H1 (cell line): ENCODE measurements around the gene CDC42. TPM values are rescaled to one million over a fixed set of nuclear protein-coding genes. Genes with fewer than 3 reads are reported as not detected.

Experiments used
- ASH2L ChIP-seq: fragments of 200-600, 300-600 bp; sonication (generic); IDR thresholded peaks from one replicate; pipeline ENCODE4 v1.7.1; 2017; ENCODE audit warnings: low read length
- BCL11A ChIP-seq, 2 experiments: IDR thresholded peaks; one replicate each; pipeline ENCODE4 v1.6.1; 2011; ENCODE audit warnings: low read depth in 2 of 2, low read length in 2 of 2, mild to moderate bottlenecking in 2 of 2
- CBX8 ChIP-seq: fragments of 300-800, 300-1000 bp; sonication (generic); IDR thresholded peaks from 2 replicates; pipeline ENCODE4 v1.7.1; 2016; ENCODE audit warnings: low read depth, low read length, borderline replicate concordance
- CHD1 ChIP-seq: IDR thresholded peaks from 2 replicates; pipeline ENCODE4 v1.6.1; 2012; ENCODE audit warnings: low read depth, low read length, improper control_type of control experiment
- CTBP2 ChIP-seq: IDR thresholded peaks from 2 replicates; pipeline ENCODE4 v1.7.0; 2011; ENCODE audit warnings: borderline replicate concordance, mild to moderate bottlenecking, moderate library complexity, mixed read lengths, low read length; ENCODE audit not compliant: insufficient read depth, insufficient read length
- E2F6 ChIP-seq: IDR thresholded peaks from 2 replicates; pipeline ENCODE4 v1.6.1; 2012; ENCODE audit warnings: inconsistent platforms
- EGR1 ChIP-seq: IDR thresholded peaks from 2 replicates; pipeline ENCODE4 v1.6.1; 2011; ENCODE audit warnings: low read depth, low read length, borderline replicate concordance
- HDAC6 ChIP-seq: IDR thresholded peaks from one replicate; pipeline ENCODE4 v1.7.1; 2012; ENCODE audit warnings: low read depth, mild to moderate bottlenecking, inconsistent platforms, low read length, moderate library complexity
- JUND ChIP-seq: IDR thresholded peaks from 2 replicates; pipeline ENCODE4 v1.6.1; 2011; ENCODE audit warnings: mild to moderate bottlenecking, improper control_type of control experiment, low read length
- KDM1A ChIP-seq: fragments of 200-600, 300-600 bp; sonication (generic); IDR thresholded peaks from 2 replicates; pipeline ENCODE4 v1.7.1; 2016; ENCODE audit warnings: mild to moderate bottlenecking, low read length, borderline replicate concordance
- NANOG ChIP-seq: IDR thresholded peaks from 2 replicates; pipeline ENCODE4 v1.6.1; 2011; ENCODE audit warnings: low read length, low read depth, mild to moderate bottlenecking, inconsistent platforms; ENCODE audit not compliant: insufficient read depth, poor library complexity, severe bottlenecking
- PHF8 ChIP-seq: fragments of 200-600 bp; sonication (generic); conservative IDR thresholded peaks from 2 replicates; pipeline ENCODE4 v1.7.1; 2012; ENCODE audit warnings: low read depth, mild to moderate bottlenecking, inconsistent platforms, low read length, moderate library complexity
- POLR2A ChIP-seq, 2 experiments: IDR thresholded peaks; 1 replicate in 1 of 2; 2 replicates in 1 of 2; pipeline ENCODE4 v1.6.1; 2011; ENCODE audit warnings: low read depth in 2 of 2, low read length in 2 of 2, mild to moderate bottlenecking in 2 of 2; ENCODE audit errors: control extremely low read depth in 1 of 2
- RAD21 ChIP-seq, 2 experiments: IDR thresholded peaks in 1 of 2; conservative IDR thresholded peaks in 1 of 2; 2 replicates each; pipeline ENCODE4 v1.6.1; 2011; ENCODE audit warnings: low read depth in 2 of 2, low read length in 2 of 2, improper control_type of control experiment in 1 of 2, inconsistent platforms in 1 of 2, mild to moderate bottlenecking in 1 of 2, moderate library complexity in 1 of 2
- RBBP5 ChIP-seq: IDR thresholded peaks from 2 replicates; pipeline ENCODE4 v1.7.1; 2012; ENCODE audit warnings: low read depth, mild to moderate bottlenecking, inconsistent platforms, low read length, moderate library complexity, borderline replicate concordance
- SAP30 ChIP-seq: fragments of 300-600 bp; sonication (generic); IDR thresholded peaks from 2 replicates; pipeline ENCODE4 v1.7.1; 2012; ENCODE audit warnings: low read length, moderate library complexity, mild to moderate bottlenecking, inconsistent platforms; ENCODE audit not compliant: insufficient read depth, insufficient replicate concordance
- SIX5 ChIP-seq: IDR thresholded peaks from 2 replicates; pipeline ENCODE4 v1.6.1; 2011; ENCODE audit warnings: mild to moderate bottlenecking, low read depth, low read length
- SP2 ChIP-seq: IDR thresholded peaks from 2 replicates; pipeline ENCODE4 v1.6.1; 2012; ENCODE audit warnings: mild to moderate bottlenecking, low read length, inconsistent platforms
- SRF ChIP-seq: IDR thresholded peaks from 2 replicates; pipeline ENCODE4 v1.6.1; 2011; ENCODE audit warnings: mild to moderate bottlenecking, low read depth, low read length, moderate library complexity
- YY1 ChIP-seq: IDR thresholded peaks from 2 replicates; pipeline ENCODE4 v1.6.1; 2011; ENCODE audit warnings: low read depth, mild to moderate bottlenecking, low read length
- polyA plus RNA-seq, 7 experiments: library from polyadenylated mRNA; depleted of rRNA in 3 of 7; stranded (reverse) in 5 of 7; unstranded in 2 of 7; fragments of >200 nt in 5 of 7; fragments of 200-250 nt in 2 of 7; gene quantifications; 1 replicate in 5 of 7; 2 replicates in 1 of 7; 4 replicates in 1 of 7; pipeline versions ENCODE4 v1.2.1 to v1.2.3, GENCODE V29; 2011 to 2013; ENCODE audit warnings: missing spikeins in 2 of 7, mixed read lengths in 2 of 7
- total RNA-seq: library from RNA; stranded (reverse); fragmentation: NEBNext Ultra II Directional; extraction: Animal tissue kit (Norgen Biotek cat#: 25700); gene quantifications from 2 replicates; pipeline ENCODE4 v1.2.1, GENCODE V29; 2021
- TF ChIP-seq, protein P1 (sequence below): IDR thresholded peaks from 2 replicates; pipeline ENCODE4 v1.6.1; 2012; ENCODE audit warnings: inconsistent platforms

Gene CDC42
- total and polyA plus RNA-seq, 2 of the 8 experiments (the other 6 are each of a cell fraction or from before 2014, with no cell fraction given) = 110 to 179 TPM

GRCh38 chr1:22137004-22137720 lies 84.7 kb downstream of the CDC42 start (continued):
- TF ChIP-seq, protein P1, sequence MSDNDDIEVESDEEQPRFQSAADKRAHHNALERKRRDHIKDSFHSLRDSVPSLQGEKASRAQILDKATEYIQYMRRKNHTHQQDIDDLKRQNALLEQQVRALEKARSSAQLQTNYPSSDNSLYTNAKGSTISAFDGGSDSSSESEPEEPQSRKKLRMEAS = no peak
- TF ChIP-seq JUND = no peak
- no peak for TF ChIP-seq PHF8
- no peak for TF ChIP-seq CBX8
- TF ChIP-seq CHD1 = no peak
- no peak for TF ChIP-seq NANOG
- no peak for TF ChIP-seq BCL11A (IDR thresholded peaks at IDR 0.05; ENCODE audit: low read depth in 2 of 2, low read length in 2 of 2)
- TF ChIP-seq EGR1 = no peak
- no peak for TF ChIP-seq KDM1A
- TF ChIP-seq SRF = no peak
- no peak for TF ChIP-seq E2F6
- no peak for TF ChIP-seq SP2
- TF ChIP-seq RBBP5 = 0 out of 2 replicates have a peak, but pooled peaks have one; percentile 26
- TF ChIP-seq SIX5 = no peak
- TF ChIP-seq HDAC6 = no peak
- no peak for TF ChIP-seq YY1
- 0 out of 4 replicates have a peak, but pooled peaks of 1 of the 2 experiments have one; percentile 10 for TF ChIP-seq RAD21 (IDR thresholded peaks at IDR 0.05 in 1 of 2, conservative IDR thresholded peaks at IDR 0.05 in 1 of 2; ENCODE audit: low read depth in 2 of 2, low read length in 2 of 2)
- no peak for TF ChIP-seq SAP30
- peak; percentile 80 for TF ChIP-seq CTBP2
- TF ChIP-seq ASH2L = peak; percentile 78
- TF ChIP-seq POLR2A (IDR thresholded peaks at IDR 0.05; ENCODE audit: control extremely low read depth in 1 of 2, low read depth in 2 of 2, low read length in 2 of 2) = no peak
